Thyroid gland (tissue), 4 donors: Measurements from ENCODE around the gene SGK1.

Experiments
- CTCF ChIP-seq, 6 experiments: fragments of 200-600 bp in 3 of 6; fragments of 450-650 bp in 3 of 6; sonication (generic) in 3 of 6; IDR thresholded peaks; one replicate each; pipeline ENCODE4 v1.5.1; 2016 to 2019; ENCODE audit warnings: antibody characterized with exemption in 6 of 6, mild to moderate bottlenecking in 2 of 6, inconsistent platforms in 1 of 6, moderate library complexity in 1 of 6
- POLR2A ChIP-seq, 2 donors: fragments of 450-650 bp; IDR thresholded peaks; one replicate each; pipeline ENCODE4 v1.6.1; 2017; ENCODE audit warnings: antibody characterized with exemption in 2 of 2, mild to moderate bottlenecking in 2 of 2, moderate library complexity in 1 of 2

DNA sequence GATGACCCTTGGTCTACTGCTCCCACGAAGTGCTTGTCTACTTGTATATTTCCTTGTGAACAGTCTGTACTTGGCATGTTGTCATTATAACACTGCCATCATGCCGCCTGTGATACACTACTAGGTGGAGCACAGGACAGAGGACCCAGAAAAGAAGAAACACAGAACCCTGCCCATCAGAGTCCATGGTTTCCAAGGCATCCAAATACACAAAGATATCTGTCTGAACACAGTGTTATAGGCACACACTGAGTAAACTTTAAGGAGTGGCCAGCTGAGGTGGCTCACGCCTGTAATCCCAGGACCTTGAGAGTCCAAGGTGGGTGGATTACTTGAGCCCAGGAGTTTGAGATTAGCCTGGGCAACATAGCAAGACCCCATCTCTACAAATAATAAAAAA, 155.0 kb downstream of the SGK1 start:
- TF ChIP-seq CTCF (IDR thresholded peaks at IDR 0.05) (no peak), POLR2A (IDR thresholded peaks at IDR 0.05) (no peak)
